WTC11 (cell line): ENCODE measurements around the gene PTPRK.

Source experiments
- MAX ChIP-seq: sonication (generic); formaldehyde crosslinking; IDR thresholded peaks from 2 replicates; pipeline ENCODE4 v1.8.0; 2022; ENCODE audit warnings: mild to moderate bottlenecking, missing genetic modification reagents
- ZBTB43 ChIP-seq: sonication (generic); formaldehyde crosslinking; IDR thresholded peaks from 2 replicates; pipeline ENCODE4 v1.8.1; 2023; ENCODE audit warnings: mild to moderate bottlenecking, missing genetic modification reagents
- TF ChIP-seq, protein P1 (sequence below): sonication (generic); formaldehyde crosslinking; IDR thresholded peaks from 2 replicates; pipeline ENCODE4 v1.8.1; 2022; ENCODE audit warnings: low read depth, mild to moderate bottlenecking, moderate library complexity, missing genetic modification reagents, borderline replicate concordance
- TF ChIP-seq, protein P2 (sequence below): fragments of 200-600 bp; IDR thresholded peaks from 2 replicates; pipeline ENCODE4 v1.8.0; 2022; ENCODE audit warnings: antibody characterized with exemption
- TF ChIP-seq, protein P3 (sequence below): sonication (generic); formaldehyde crosslinking; conservative IDR thresholded peaks from 2 replicates; pipeline ENCODE4 v1.8.1; 2023; ENCODE audit warnings: mild to moderate bottlenecking, low read depth, missing genetic modification reagents, moderate library complexity

DNA sequence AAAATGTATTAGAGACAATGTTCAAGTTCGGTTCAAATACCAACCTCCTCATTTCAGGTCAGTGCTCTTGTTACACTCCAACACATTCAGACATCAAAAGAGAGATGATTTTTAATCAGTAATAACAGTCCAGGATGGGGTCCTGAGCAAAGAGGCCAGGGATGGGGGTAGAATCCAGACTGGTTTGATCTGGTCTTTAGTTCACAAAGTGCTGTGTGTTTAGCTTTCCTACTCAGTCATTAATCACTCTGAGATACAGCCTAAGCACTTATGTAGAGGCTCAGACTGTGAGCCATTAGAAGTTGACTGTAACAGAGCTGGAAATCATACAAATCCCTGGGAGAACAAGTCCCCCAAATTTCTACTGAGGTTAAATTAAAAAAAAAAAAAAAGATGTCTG, 241.6 kb downstream of the PTPRK start:
- TF ChIP-seq, protein P1, sequence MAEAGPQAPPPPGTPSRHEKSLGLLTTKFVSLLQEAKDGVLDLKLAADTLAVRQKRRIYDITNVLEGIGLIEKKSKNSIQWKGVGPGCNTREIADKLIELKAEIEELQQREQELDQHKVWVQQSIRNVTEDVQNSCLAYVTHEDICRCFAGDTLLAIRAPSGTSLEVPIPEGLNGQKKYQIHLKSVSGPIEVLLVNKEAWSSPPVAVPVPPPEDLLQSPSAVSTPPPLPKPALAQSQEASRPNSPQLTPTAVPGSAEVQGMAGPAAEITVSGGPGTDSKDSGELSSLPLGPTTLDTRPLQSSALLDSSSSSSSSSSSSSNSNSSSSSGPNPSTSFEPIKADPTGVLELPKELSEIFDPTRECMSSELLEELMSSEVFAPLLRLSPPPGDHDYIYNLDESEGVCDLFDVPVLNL (CRISPR knock-in tag) = no peak
- no peak for TF ChIP-seq ZBTB43
- TF ChIP-seq, protein P2, sequence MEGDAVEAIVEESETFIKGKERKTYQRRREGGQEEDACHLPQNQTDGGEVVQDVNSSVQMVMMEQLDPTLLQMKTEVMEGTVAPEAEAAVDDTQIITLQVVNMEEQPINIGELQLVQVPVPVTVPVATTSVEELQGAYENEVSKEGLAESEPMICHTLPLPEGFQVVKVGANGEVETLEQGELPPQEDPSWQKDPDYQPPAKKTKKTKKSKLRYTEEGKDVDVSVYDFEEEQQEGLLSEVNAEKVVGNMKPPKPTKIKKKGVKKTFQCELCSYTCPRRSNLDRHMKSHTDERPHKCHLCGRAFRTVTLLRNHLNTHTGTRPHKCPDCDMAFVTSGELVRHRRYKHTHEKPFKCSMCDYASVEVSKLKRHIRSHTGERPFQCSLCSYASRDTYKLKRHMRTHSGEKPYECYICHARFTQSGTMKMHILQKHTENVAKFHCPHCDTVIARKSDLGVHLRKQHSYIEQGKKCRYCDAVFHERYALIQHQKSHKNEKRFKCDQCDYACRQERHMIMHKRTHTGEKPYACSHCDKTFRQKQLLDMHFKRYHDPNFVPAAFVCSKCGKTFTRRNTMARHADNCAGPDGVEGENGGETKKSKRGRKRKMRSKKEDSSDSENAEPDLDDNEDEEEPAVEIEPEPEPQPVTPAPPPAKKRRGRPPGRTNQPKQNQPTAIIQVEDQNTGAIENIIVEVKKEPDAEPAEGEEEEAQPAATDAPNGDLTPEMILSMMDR = no peak
- TF ChIP-seq, protein P3, sequence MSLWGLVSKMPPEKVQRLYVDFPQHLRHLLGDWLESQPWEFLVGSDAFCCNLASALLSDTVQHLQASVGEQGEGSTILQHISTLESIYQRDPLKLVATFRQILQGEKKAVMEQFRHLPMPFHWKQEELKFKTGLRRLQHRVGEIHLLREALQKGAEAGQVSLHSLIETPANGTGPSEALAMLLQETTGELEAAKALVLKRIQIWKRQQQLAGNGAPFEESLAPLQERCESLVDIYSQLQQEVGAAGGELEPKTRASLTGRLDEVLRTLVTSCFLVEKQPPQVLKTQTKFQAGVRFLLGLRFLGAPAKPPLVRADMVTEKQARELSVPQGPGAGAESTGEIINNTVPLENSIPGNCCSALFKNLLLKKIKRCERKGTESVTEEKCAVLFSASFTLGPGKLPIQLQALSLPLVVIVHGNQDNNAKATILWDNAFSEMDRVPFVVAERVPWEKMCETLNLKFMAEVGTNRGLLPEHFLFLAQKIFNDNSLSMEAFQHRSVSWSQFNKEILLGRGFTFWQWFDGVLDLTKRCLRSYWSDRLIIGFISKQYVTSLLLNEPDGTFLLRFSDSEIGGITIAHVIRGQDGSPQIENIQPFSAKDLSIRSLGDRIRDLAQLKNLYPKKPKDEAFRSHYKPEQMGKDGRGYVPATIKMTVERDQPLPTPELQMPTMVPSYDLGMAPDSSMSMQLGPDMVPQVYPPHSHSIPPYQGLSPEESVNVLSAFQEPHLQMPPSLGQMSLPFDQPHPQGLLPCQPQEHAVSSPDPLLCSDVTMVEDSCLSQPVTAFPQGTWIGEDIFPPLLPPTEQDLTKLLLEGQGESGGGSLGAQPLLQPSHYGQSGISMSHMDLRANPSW (CRISPR knock-in tag) = no peak
- TF ChIP-seq MAX = no peak
